Measurements from ENCODE around the gene KANSL1L.

KANSL1L gene

GRCh38 chr2:210000464-210001324, 170.5 kb downstream of the KANSL1L start:
- no peak for DNase-seq (ENCODE audit: low read depth)

GRCh38 chr2:209998596-209998995, 172.6 kb downstream of the KANSL1L start:
- no peak for DNase-seq (ENCODE audit: low read depth)

- DNase-seq (ENCODE audit: low read depth) = no peak
These were observed 177.2 kb downstream of the KANSL1L start for GRCh38 chr2:209993968-209994367.

GRCh38 chr2:209990838-209991237, 180.4 kb downstream of the KANSL1L start:
- DNase-seq (ENCODE audit: low read depth) = no peak

- DNase-seq (ENCODE audit: low read depth) = no peak
These were observed 183.2 kb downstream of the KANSL1L start for GRCh38 chr2:209988010-209988409.

GRCh38 chr2:209986415-209986814, 184.8 kb downstream of the KANSL1L start:
- DNase-seq (ENCODE audit: low read depth) = no peak

- no peak for DNase-seq (ENCODE audit: low read depth)
These were observed 185.3 kb downstream of the KANSL1L start for GRCh38 chr2:209985874-209986273.

GRCh38 chr2:209984291-209984690, 186.9 kb downstream of the KANSL1L start:
- no peak for DNase-seq (ENCODE audit: low read depth)

- no peak for DNase-seq (ENCODE audit: low read depth)
These were observed 193.6 kb downstream of the KANSL1L start for GRCh38 chr2:209977386-209978239.

- DNase-seq (ENCODE audit: low read depth) = no peak
These were observed 194.4 kb downstream of the KANSL1L start for GRCh38 chr2:209976698-209977385.

- DNase-seq (ENCODE audit: low read depth) = no peak
These were observed 196.6 kb downstream of the KANSL1L start for GRCh38 chr2:209974576-209974975.

- DNase-seq (ENCODE audit: low read depth) = no peak
These were observed 197.9 kb downstream of the KANSL1L start for GRCh38 chr2:209973328-209973727.
